BJ (cell line): ENCODE results near the gene AP2A1. TPM values are rescaled to one million over a fixed set of nuclear protein-coding genes. Genes with fewer than 3 reads are reported as not detected.

ENCODE experiments used
- CTCF ChIA-PET: fragments of 350-600 bp; formaldehyde crosslinking; extraction: SDS; loops from one replicate; lab custom pipeline; 2021; ENCODE audit warnings: antibody characterized with exemption, inconsistent platforms; lab: Yijun Ruan, JAX
- POLR2A ChIA-PET: fragments of 300-600 bp; sonication (Branson Sonifier 250); formaldehyde crosslinking; extraction: SDS; loops from one replicate; lab custom pipeline; 2021; ENCODE audit warnings: antibody characterized with exemption; lab: Charles Lee
- DNase-seq: peaks from one replicate; pipeline ENCODE4 v3.0.0-alpha.2; 2011; ENCODE audit warnings: low read depth
- H3K27me3 ChIP-seq: 2 replicates; pipeline ENCODE4 v1.6.0; 2011; ENCODE audit warnings: low read length; ENCODE audit not compliant: control insufficient read depth, insufficient read depth
- H3K36me3 ChIP-seq: 2 replicates; pipeline ENCODE4 v1.5.1; 2011; ENCODE audit warnings: low read length; ENCODE audit not compliant: control insufficient read depth, insufficient read depth
- H3K4me3 ChIP-seq: 2 replicates; pipeline ENCODE4 v1.5.1; 2011; ENCODE audit warnings: low read depth, mild to moderate bottlenecking, control low read depth, low read length
- CTCF ChIP-seq: IDR thresholded peaks from 2 replicates; pipeline ENCODE4 v1.5.1; 2011; ENCODE audit warnings: low read depth, mild to moderate bottlenecking, control low read depth, inconsistent platforms, low read length, moderate library complexity; ENCODE audit not compliant: insufficient read depth
- polyA plus RNA-seq: library from polyadenylated mRNA; depleted of rRNA; stranded (reverse); fragments of >200 nt; gene quantifications from 2 replicates; pipeline ENCODE4 v1.2.3, GENCODE V29; 2011

The AP2A1 gene
- polyA plus RNA-seq, 1 experiment, result 153 TPM

- ChIA-PET POLR2A (no interaction called here), CTCF (no interaction called here)
- DNase-seq, result no peak
- TF ChIP-seq CTCF, result no peak
- Histone ChIP-seq H3K36me3 (no peaks in the 10 kb centered on the region), H3K4me3 (no peak overlapping the region), H3K27me3 (no peaks in the 10 kb centered on the region)
Measured at GRCh38 chr19:49744946-49745381, 21.8 kb upstream of the AP2A1 start.

DNA sequence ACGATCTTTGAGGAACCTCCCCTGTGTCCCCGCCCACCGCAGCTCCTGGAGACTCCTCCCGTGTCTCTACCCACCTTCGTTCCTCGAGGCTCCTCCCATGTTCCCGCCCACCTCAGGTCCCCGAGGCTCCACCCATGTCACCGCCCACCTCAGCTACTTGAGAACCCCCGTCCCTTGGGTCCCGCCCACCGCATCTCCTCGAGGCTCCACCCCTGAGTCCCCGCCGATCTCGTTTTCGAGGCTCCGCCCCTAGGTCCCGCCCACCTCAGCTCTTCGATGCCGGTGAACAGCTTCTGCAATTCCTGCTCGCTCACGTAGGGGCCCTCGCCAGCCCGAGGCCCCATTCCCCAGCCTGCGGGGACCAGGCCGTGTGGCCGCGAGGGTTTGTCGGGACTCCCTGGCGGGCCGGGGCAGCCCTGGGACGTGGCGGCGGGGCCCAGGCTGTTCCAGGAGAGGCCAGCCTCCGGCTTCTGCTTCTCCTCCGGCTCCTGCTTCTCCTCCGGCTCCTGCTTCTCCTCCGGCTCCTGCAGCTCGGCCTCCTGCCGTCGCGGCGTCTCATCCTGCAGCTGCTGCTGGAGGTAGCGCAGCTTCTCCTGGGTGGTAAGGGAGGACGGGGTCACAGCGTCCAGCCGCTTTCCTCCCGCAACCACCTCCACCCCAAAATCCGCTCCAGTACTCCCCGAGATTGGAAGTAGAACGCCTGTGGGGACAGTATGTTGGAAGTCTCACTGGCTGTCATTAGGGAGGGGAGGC is 20.4 kb upstream of the AP2A1 start:
- CTCF ChIA-PET, result no interaction called here
- POLR2A ChIA-PET, result no interaction called here
- Histone ChIP-seq H3K27me3 (no peaks in the 10 kb centered on the region), H3K36me3 (no peaks in the 10 kb centered on the region), H3K4me3 (no peak overlapping the region)
- DNase-seq, result no peak
- no peak for TF ChIP-seq CTCF

DNA sequence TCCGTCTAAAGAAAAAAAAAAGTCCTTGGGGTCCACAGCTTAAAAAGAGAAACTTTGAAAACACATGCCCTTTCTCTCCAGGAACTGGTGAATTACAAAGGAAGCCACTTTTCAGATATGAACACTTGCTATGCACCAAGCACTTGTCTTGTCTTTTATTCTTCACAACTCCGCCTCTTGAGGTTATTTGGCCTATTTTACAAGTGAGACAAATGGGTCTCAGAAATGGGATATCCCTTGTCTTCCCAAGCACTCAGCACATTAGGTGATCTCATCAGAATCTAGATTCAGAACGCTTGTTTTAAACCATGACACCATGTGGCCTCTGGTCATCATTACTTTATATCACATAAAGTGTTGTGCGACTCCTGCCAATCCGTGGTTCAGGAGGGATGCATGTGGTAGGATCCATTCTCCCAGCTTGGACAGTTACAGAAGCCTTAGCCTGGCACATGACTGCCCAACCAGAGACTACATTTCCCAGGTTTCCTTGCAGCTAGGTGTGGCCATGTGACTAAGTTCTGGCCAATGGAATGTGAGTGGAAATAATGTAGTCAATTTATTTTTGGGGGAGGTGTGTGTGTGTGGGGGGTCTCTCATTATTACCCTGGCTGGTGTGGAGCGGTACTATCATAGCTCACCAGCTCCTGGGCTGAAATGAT is 17.6 kb upstream of the AP2A1 start:
- Histone ChIP-seq H3K36me3 (no peaks in the 10 kb centered on the region), H3K27me3 (no peaks in the 10 kb centered on the region), H3K4me3 (no peak overlapping the region)
- DNase-seq, result no peak
- TF ChIP-seq CTCF, result no peak
- ChIA-PET CTCF (no interaction called here), POLR2A (no interaction called here)

DNA sequence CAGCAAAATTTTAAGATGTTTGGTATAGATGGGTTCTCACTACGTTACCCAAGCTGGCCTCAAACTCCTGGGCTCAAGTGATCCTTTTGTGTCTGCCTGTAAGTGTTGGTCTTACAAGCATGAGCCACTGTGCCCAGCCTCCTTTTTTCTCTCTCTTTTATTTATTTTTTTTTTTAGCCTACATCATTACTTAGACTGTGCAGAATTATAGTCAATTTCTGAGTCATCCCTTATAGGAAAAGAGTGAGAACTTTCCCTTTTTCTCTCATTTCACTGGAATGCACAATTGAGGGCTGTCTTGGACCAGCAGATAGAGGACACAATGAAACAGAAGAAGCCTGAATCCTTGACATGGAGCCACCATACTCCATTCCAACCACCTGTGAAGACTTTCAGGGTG is 17.0 kb upstream of the AP2A1 start:
- TF ChIP-seq CTCF, result no peak
- H3K27me3 ChIP-seq, result no peaks in the 10 kb centered on the region
- no peaks in the 10 kb centered on the region for H3K36me3 ChIP-seq
- POLR2A ChIA-PET, result no interaction called here
- DNase-seq, result no peak
- CTCF ChIA-PET, result interaction anchor here (0.6 to 1.5 kb wide), 4 partner anchors 8 to 70 kb away, joined by 3 to 4 read pairs (median 3); partner anchors contain the start of gene FUZ
- no peak overlapping the region for H3K4me3 ChIP-seq

- H3K4me3 ChIP-seq, result no peak overlapping the region
- ChIA-PET POLR2A (no interaction called here), CTCF (no interaction called here)
- H3K36me3 ChIP-seq, result no peaks in the 10 kb centered on the region
- H3K27me3 ChIP-seq, result no peaks in the 10 kb centered on the region
- DNase-seq, result no peak
- TF ChIP-seq CTCF, result no peak
Measured at GRCh38 chr19:49752701-49753100, 14.1 kb upstream of the AP2A1 start.
